HG03457 (cell line): Measurements from ENCODE around the gene MAGI2.

Source experiments
- ATAC-seq: cut with Tn5 transposase; IDR thresholded peaks from one replicate; pipeline ENCODE4 v1.9.1; 2021; ENCODE audit warnings: moderate number of reproducible peaks; ENCODE audit not compliant: unreplicated experiment

MAGI2 gene

DNA sequence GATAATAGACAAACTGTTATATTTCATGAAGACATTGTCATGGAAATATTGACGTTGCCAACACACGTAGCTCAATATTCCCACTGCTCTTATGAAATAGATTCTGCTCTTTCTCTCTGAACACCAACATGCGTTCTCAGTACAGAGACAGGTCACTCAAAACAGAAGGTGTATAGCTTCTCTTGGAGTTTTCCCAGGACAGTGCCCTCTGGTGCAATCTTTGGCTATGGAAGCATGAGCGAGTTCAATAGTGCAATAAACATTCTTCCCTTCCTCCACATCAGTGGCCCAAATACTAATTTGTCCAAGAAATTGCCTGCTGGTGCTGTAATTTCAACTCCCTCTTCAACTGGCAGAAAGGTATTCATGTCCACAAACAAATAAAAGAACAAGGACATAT lies 145.3 kb downstream of the MAGI2 start:
- no peak for ATAC-seq

DNA sequence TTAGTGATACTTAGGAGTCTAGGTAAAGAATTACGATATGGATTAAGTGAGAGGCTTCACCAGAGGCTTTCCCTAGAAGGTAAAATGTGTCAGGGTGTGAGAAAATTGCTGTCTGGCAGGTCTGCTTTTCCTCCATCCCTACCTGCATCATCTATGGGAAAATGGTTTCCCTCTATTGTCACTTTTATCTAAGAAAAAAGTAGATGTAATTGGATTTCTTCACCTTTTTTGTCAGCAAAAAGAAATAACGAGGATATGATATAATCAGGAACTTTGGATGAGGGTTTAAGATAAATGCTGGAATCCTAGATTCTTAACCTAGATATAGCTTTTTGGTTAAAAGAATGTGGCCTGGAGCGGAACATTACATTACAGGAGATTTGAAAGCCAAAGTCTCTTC lies 146.1 kb downstream of the MAGI2 start:
- ATAC-seq = no peak

- no peak for ATAC-seq
These were observed 148.8 kb downstream of the MAGI2 start for GRCh38 chr7:79304711-79305110.

DNA sequence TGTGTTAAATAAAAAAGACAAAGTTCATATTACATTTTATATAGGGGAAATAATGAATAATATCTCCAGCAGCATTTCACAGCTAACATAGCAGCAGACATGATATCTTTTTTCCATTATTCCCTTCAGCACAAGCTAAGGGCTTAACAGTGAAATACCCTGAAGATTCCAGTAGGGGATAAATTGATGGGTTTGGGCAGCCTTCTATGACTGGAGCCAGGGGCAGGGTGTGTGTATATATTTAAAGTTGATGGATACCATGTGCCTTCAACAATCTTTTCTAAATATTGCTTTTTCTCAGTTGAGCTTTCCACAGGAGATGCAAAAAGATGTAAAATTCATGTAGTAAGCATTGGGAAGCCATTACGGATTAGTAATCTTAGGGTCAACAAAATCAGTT lies 151.2 kb downstream of the MAGI2 start:
- ATAC-seq = no peak

- no peak for ATAC-seq
These were observed 152.0 kb downstream of the MAGI2 start for GRCh38 chr7:79301419-79301818.

DNA sequence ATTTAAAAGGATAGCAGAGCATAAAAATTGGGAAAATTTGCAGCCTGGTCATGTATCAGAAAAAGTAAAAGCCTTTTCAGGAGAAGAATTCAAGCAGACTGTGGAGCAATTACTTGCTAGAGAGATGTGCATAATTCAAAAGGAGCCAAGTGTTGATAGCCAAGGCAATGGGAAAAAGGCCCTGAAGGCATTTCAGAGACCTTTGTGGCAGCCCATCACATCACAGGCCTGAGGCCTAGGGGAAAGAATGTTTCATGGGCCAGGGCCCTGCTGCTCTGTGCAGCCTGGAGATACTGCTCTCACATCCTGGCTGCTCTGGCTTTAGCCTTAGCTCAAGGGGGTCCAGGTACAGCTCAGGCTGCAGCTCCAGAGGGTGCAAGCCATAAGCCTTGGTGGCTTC lies 152.9 kb downstream of the MAGI2 start:
- ATAC-seq = no peak

DNA sequence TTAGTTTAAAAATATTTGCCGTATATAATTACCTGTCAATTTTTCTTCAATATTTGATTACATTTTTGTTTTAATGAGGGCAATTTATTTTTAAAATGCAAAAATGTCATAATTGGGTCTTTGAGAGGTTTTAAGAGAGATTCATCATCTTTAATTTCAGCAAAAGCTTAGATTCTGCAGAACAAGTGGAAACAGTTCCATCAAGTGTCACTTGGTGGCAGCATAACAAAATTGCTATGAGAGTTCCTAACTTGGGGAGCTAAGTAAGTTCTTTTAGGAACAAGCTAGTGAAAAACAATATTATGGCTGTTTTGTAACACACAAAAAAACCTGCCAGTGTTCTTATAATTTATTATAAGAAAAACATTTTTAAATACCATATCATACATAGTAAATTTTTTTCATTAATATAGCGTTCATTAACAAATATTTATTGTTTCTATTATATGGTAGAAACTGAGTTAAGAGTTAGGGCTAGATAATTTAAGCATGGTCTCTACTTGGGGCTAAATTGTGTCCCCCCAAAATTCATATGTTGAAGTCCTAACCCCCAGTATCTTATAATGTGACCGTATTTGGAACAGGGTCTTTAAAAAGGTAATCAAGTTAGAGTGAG lies 155.2 kb downstream of the MAGI2 start:
- no peak for ATAC-seq

DNA sequence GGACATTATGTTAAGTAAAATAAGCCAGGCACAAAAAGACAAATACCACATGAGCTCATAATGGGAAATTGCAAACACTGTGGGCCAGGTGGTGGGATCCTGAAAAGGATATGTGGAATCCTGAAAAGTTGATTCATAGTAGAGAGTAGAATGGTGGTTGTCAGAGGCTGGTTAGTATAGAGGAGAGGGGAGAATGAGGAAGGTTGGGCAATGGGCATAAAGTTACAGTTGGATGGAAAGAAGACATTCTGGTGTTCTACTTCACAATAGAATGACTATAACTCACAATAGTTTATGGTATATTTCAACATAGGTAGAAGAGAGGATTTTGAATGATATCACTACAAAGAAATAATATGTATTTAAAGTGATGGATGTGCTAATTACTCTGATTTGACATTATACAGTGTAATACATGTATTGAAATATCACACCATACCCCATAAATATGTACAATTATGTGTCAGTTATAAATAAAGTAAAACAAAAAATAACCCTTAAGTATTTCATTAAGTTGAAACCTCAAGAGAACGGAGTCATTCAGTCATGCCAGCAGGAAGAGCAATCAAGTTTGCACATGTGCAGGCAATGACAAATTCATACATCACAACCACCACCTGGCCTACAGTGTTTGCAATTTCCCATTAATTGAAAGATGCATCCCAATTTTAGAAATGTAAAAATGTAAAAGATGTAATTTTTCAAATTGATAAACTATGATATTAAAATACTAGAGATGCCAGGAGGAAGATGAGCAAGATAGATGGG lies 156.7 kb downstream of the MAGI2 start:
- ATAC-seq = no peak

GRCh38 chr7:79293655-79294142 lies 159.8 kb downstream of the MAGI2 start:
- ATAC-seq = no peak

DNA sequence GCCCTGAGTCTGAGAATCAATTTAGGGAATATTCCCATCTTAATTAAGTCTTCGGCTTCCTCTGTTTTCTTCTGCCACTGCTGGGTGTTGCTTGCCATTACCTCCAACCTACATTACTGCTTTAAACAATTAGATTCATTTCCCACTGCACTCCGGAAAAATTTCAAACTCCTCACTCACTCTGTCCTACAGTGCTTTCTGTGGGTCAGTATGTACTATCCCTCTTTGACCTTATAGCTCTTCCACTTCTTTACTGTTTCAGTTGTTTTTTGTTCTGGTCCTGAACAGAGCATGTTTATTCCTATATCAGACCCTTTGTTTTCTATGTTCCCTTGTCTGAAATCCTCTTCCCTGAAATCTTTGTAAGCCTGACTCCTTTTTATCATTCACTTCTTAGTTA lies 160.6 kb downstream of the MAGI2 start:
- no peak for ATAC-seq

- ATAC-seq = no peak
These were observed 162.0 kb downstream of the MAGI2 start for GRCh38 chr7:79291498-79291865.

DNA sequence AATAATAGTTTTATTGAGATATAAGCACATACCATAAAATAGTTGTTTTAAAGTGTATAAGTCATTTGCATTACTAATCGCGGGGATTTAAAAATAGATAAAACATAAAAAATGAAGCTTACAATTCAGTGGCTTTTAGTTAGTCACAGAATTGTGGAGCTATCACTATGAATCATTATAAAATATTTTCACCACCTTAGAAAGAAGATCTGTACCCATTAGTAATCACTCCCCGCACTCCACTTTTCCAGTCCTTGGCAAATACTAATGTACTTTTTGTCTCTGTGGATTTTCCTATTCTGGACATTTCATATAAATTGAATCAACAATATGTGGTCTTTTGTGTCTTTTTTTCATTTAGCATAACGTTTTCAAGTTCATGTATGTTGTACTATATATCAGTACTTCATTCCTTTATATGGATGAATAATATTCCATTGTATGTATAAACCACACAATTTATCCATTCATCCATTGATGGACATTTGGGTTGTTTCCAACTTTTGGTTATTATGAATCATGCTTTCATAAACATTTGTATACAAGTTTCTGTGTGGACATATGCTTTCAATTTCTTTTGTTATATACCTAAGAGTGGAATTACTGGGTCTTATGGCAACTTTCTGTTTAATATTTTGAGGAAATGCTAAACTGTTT lies 162.5 kb downstream of the MAGI2 start:
- no peak for ATAC-seq

DNA sequence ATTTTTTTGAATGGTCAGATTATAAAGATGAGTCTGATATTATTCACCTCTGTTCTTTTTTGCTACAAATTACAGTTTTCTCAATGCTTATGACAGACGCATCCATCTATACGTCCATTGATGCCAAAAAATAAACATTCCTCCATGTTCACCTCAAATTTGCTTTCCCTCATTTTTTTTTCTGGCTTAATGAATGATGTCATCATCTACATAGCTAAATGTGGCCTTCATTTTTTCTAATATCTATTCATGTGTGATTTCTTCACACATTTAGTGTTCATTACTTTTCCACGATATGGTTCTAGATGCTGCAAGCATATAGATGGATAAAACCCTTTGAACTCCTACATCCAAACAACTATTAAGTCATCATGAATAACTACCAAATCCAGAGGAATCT lies 163.1 kb downstream of the MAGI2 start:
- no peak for ATAC-seq

DNA sequence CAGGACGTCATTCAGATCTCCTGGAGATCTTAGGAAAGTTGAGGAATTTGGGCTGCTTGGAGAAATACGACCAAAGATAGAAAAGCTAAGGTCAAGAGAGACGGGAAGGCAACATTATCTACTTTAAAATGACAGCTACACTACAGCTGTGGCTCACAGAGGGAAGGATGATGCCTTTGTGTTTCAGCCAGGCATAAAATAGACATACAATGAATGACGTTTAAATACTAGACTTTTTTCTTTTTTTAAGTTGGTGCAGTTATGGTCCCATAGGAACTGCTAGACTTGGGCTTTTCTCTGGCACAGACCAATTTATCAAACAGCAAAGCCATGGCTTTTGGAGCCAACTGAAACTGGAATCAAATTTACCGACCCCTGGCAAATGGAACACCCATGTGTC lies 164.8 kb downstream of the MAGI2 start:
- no peak for ATAC-seq

- no peak for ATAC-seq
These were observed 165.5 kb downstream of the MAGI2 start for GRCh38 chr7:79287981-79288380.

DNA sequence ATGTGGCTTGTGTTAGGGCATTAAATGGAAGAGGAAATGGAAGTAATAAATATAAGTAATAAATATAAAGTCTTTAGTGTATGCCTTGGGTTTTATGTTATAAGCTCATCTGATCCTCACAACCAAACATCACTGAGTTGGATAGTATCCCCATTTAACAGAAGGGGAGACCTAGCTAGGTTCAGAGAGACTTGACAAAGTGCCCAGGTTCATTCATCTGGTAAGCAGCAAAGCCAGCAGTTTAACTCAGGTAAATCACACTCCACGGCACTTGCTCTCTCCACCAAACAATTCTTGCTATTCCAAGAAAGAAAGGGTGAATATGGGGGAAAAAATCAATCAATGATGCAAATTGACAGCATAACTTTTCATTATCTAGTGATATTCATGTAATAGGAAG lies 167.3 kb downstream of the MAGI2 start:
- ATAC-seq = no peak

- ATAC-seq = no peak
These were observed 167.7 kb downstream of the MAGI2 start for GRCh38 chr7:79285756-79286155.

DNA sequence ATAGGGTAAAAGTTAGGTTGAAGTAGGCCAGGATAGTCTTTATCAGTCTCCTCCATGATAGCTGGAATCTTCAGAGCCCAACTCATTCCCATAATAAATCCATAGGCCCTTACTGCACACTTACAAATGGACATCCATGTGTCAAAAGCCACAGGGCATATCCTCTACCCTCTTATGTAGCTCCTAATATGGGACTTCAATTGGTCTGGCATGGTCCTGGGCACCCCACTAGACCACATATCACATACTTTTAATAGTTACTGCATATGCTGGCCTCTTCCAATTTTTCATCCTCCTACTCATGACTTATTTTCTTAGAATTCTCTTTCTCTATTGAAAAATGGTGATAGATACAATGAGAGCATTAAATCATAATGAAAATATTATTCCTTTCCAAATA lies 169.3 kb downstream of the MAGI2 start:
- ATAC-seq = no peak

- ATAC-seq = no peak
These were observed 170.4 kb downstream of the MAGI2 start for GRCh38 chr7:79282882-79283602.

- no peak for ATAC-seq
These were observed 171.3 kb downstream of the MAGI2 start for GRCh38 chr7:79282070-79282694.

DNA sequence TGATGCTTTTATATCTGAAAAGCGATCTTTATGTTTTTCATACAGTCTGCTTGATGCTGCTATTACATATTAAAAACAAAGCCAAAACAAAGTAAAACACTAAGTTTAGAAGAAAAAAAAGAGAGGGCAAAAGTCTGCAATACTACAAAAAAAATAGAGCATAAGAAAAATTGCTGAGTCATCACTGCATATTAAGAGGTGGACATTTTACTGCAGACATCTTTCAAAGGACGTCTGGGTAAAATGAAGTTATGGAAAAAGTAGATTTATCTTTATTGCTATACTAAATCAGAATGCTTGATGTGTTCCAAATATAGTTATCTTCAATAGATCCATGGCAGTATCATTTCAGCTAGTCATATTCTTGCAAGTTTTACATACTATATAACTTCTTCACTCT lies 172.0 kb downstream of the MAGI2 start:
- ATAC-seq = no peak
